WERI-Rb-1 (cell line): ENCODE results near the gene SEMA4F.

ENCODE experiments used
- DNase-seq: peaks from one replicate; pipeline ENCODE4 v3.0.0-alpha.2; 2020
- H3K27ac ChIP-seq: fragments of 250-450 bp; sonication (Bioruptor Pico); 2 replicates; pipeline ENCODE4 v1.5.1; 2020; ENCODE audit warnings: mild to moderate bottlenecking, moderate library complexity
- H3K27me3 ChIP-seq: fragments of 250-450 bp; sonication (Bioruptor Pico); 2 replicates; pipeline ENCODE4 v1.5.1; 2021; ENCODE audit warnings: mild to moderate bottlenecking, low read depth, moderate library complexity; ENCODE audit not compliant: insufficient read depth, severe bottlenecking
- H3K36me3 ChIP-seq: fragments of 250-450 bp; sonication (Bioruptor Pico); 2 replicates; pipeline ENCODE4 v1.5.1; 2020; ENCODE audit warnings: mild to moderate bottlenecking, moderate library complexity
- H3K4me3 ChIP-seq: 2 replicates; pipeline ENCODE4 v1.5.1; 2011; ENCODE audit warnings: low read depth, mild to moderate bottlenecking, control low read depth, low read length
- H3K9me3 ChIP-seq: fragments of 250-450 bp; sonication (Bioruptor Pico); 2 replicates; pipeline ENCODE4 v1.5.1; 2021; ENCODE audit warnings: mild to moderate bottlenecking, moderate library complexity; ENCODE audit not compliant: severe bottlenecking
- TF ChIP-seq, protein P1 (sequence below): IDR thresholded peaks from 2 replicates; pipeline ENCODE4 v1.5.1; 2011; ENCODE audit warnings: low read depth, mild to moderate bottlenecking, control low read depth, inconsistent platforms, low read length

Gene SEMA4F

DNA sequence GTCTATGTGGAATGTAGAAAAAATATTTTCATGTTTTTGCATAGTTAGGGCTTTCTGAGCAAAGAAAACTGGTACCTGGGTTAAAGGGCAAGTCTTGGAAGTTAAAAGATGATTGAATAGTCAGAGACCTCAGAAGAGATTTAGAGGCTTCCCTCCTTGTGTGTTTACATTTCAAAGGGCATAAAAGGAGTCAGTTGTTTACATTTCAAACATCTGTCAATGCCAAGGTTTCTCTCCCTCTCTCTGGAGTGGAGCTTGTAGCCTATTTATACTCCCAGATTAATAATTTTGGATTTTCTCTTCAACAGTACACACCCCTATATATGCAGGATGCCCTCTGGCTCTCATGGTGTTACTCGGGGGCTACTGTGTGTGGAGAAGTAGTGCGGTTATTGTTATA, 14.5 kb upstream of the SEMA4F start:
- H3K27me3 ChIP-seq = no peaks in the 10 kb centered on the region
- no peaks in the 10 kb centered on the region for H3K9me3 ChIP-seq
- TF ChIP-seq, protein P1, sequence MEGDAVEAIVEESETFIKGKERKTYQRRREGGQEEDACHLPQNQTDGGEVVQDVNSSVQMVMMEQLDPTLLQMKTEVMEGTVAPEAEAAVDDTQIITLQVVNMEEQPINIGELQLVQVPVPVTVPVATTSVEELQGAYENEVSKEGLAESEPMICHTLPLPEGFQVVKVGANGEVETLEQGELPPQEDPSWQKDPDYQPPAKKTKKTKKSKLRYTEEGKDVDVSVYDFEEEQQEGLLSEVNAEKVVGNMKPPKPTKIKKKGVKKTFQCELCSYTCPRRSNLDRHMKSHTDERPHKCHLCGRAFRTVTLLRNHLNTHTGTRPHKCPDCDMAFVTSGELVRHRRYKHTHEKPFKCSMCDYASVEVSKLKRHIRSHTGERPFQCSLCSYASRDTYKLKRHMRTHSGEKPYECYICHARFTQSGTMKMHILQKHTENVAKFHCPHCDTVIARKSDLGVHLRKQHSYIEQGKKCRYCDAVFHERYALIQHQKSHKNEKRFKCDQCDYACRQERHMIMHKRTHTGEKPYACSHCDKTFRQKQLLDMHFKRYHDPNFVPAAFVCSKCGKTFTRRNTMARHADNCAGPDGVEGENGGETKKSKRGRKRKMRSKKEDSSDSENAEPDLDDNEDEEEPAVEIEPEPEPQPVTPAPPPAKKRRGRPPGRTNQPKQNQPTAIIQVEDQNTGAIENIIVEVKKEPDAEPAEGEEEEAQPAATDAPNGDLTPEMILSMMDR = no peak
- no peaks in the 10 kb centered on the region for H3K36me3 ChIP-seq
- no peak overlapping the region for H3K4me3 ChIP-seq
- no peak for DNase-seq
- H3K27ac ChIP-seq = no peak overlapping the region

DNA sequence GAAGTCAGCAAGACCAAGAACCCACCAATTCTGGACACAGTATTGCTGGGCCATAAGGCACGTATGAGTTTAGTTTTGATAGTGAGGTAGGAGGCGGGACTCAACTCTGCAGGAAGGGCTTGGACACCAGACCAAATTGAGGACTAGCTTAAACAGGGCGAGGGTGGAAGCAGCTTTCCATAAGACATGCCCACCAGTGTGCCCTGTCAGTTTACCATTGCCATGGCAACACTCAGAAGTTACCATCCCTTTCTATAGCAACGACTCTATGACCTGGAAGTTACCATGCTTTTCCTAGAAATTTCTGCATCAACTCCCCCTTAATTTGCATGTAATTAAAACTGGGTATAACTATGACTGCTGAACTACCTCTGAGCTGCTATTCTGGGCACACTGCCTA, 8.7 kb upstream of the SEMA4F start:
- TF ChIP-seq, protein P1 = no peak
- Histone ChIP-seq H3K9me3 (no peaks in the 10 kb centered on the region), H3K36me3 (no peaks in the 10 kb centered on the region), H3K4me3 (no peak overlapping the region), H3K27me3 (no peaks in the 10 kb centered on the region), H3K27ac (no peak overlapping the region)
- DNase-seq = no peak

DNA sequence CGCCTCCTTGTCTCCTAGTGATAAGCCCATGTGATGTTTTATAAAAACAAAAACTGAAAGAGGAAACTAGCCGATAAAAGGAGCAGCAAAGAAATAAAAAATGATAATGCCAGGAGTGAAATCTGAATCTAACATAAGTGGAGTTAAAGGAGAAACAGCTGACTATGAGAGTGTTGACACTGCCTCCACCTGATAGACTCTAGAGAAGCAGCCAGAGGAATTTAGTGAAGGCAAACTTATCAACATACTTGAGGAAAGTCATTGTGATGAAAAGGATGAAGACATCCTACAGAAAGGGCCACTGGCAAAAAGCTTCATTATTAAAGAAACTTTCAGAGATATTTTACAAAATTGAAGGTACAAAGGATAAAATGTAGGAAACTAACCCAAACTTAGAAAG, 7.8 kb upstream of the SEMA4F start:
- Histone ChIP-seq H3K36me3 (no peaks in the 10 kb centered on the region), H3K27me3 (no peaks in the 10 kb centered on the region), H3K27ac (no peak overlapping the region), H3K9me3 (no peaks in the 10 kb centered on the region), H3K4me3 (no peak overlapping the region)
- no peak for DNase-seq
- TF ChIP-seq, protein P1 = peak; percentile 10; the same call in 1 of the 2 replicates

DNA sequence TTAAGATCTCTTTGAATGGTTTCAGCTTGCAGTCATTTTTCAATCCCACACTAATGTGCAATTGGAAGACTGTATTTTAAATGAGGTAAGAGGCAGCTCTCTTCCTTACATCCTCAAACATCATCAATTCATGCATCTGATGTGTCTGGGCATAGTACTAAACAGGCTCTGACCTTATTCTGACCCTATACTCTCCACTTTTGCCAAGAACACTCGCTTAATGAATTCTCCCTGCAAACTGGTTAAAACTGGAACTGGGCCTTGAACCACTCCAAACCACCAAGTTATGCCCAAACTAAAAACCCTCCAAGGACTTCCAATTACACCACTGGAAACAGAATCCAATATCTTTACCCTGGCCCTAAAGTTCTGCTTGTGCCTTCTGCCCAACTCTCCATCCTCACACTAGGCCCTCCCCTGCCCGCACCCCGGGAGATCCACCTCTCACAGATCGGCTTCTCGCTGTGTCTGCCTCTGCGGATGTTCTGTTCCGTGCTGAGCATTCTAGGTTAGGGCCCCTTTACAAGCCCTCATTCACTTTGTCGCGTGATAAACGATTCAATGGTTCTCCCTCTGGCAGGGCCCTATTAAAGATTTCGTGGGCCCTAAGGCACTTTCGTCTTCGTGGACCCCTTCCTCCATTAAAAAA, 7.1 kb upstream of the SEMA4F start:
- H3K9me3 ChIP-seq = no peaks in the 10 kb centered on the region
- no peak for DNase-seq
- H3K36me3 ChIP-seq = no peaks in the 10 kb centered on the region
- TF ChIP-seq, protein P1 = no peak
- no peak overlapping the region for H3K4me3 ChIP-seq
- H3K27ac ChIP-seq = no peak overlapping the region
- no peaks in the 10 kb centered on the region for H3K27me3 ChIP-seq

DNA sequence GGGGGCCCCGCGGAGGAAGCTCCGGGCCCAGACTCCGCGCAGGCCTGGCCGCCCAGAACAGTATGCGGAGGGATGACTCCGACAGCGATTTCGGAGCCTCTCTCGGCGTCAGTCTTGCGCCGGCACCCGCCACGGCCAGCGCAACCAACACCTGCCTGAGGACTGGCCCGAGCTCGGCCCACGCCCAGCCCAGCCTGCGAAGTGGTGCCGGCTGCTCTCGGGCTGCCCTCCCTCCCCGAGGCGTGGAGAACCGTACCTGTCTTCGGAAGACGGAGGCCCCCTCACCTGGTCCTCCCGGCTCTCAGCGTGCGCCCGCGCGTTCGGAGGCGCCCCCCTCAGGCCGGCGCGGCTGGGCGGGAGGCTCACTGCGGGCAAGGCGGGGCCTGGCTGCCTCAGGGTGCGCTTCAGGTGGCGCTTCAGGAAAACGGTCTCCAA, 6.0 kb upstream of the SEMA4F start, which contains the start of gene M1AP:
TSS of gene M1AP (minus strand) at position 322 of the 435 bp plus-strand sequence. CDS start 8,055 bp downstream, outside the sequence.
- TF ChIP-seq, protein P1 = no peak
- Histone ChIP-seq H3K27ac (no peak within 1 kb of the TSS), H3K27me3 (no peaks in the 10 kb centered on the region), H3K4me3 (no peak within 1 kb of the TSS), H3K9me3 (no peaks in the 10 kb centered on the region), H3K36me3 (no peaks in the 10 kb centered on the region)
- DNase-seq = no peak

DNA sequence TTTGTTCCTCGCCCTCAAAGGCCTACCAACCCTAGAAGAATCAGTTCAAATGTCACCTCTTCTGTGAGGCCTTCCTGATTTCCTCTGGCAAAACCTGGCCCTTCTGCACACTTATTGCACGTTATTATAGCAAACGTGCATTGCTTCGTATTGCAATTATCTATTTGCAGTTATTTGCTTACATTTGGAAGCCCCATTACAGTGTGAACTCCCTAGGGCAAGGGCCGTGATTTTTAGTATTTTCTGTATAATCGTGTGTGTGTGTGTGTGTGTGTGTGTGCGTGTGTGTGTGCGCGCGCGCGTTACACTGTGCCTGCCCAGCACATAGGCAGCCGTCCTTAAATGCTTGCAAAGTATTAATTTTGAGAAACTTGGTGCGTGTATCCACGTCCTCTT, 460 bp upstream of the SEMA4F start:
- TF ChIP-seq, protein P1 = no peak
- H3K9me3 ChIP-seq = no peaks in the 10 kb centered on the region
- H3K36me3 ChIP-seq = peaks cover 4% of the 10 kb centered on the region
- no peaks in the 10 kb centered on the region for H3K27me3 ChIP-seq
- H3K27ac ChIP-seq = peak overlapping the region; percentile 43
- DNase-seq = no peak
- H3K4me3 ChIP-seq = peak overlapping the region; percentile 56
